Measurements from ENCODE around the gene RSPRY1. TPM values are rescaled to one million over a fixed set of nuclear protein-coding genes. Genes with fewer than 3 reads are reported as not detected.
A peak's percentile ranks its signal among the peaks of the same experiment; 100 is the strongest.

RSPRY1 gene
- 10 to 100 TPM; 22.7 to 40.6 (median 28.9) TPM for total RNA-seq

GRCh38 chr16:57185945-57186871 lies at the start of gene RSPRY1, which contains the start of gene PSME3IP1:
Gene RSPRY1, plus strand, starts transcription at chr16:57186329. Its CDS starts 18,330 bp downstream, at chr16:57204659.
Gene PSME3IP1, minus strand, starts transcription at chr16:57186039. Its CDS starts 12,185 bp downstream, at chr16:57173854.
- DNase-seq (ENCODE audit: low spot score) (peak; percentile 91), ATAC-seq (ENCODE audit: low FRiP score) (peak; percentile 96)
- no peak for TF ChIP-seq CTCF (IDR thresholded peaks at IDR 0.05)

GRCh38 chr16:57137043-57137442 lies 49.1 kb upstream of the RSPRY1 start:
- DNase-seq (ENCODE audit: low spot score) (no peak), ATAC-seq (ENCODE audit: low FRiP score) (no peak)
- TF ChIP-seq CTCF (IDR thresholded peaks at IDR 0.05), result no peak

- ATAC-seq (ENCODE audit: low FRiP score) (no peak), DNase-seq (ENCODE audit: low spot score) (no peak)
- TF ChIP-seq CTCF (IDR thresholded peaks at IDR 0.05), result no peak
Measured at GRCh38 chr16:57137566-57138273, 48.4 kb upstream of the RSPRY1 start.

GRCh38 chr16:57138281-57138935 lies 47.7 kb upstream of the RSPRY1 start:
- no peak for TF ChIP-seq CTCF (IDR thresholded peaks at IDR 0.05)
- DNase-seq (ENCODE audit: low spot score), result no peak
- ATAC-seq (ENCODE audit: low FRiP score), result peak; percentile 34

GRCh38 chr16:57140931-57141668 lies 45.0 kb upstream of the RSPRY1 start:
- no peak for DNase-seq (ENCODE audit: low spot score)
- no peak for TF ChIP-seq CTCF (IDR thresholded peaks at IDR 0.05)

More at GRCh38 chr16:57140931-57141668, 45.0 kb upstream of the RSPRY1 start:
- ATAC-seq (ENCODE audit: low FRiP score), result no peak

Measured in omental fat pad (tissue), 4 donors.